ENCODE measurements around the gene KIF4B.
"Not testable (repeated sequence)": the region's sequence is repeated elsewhere in the genome, so short reads cannot be mapped to it uniquely, and the experiment has no call there.

KIF4B gene

GRCh38 chr5:155024015-155024414, 10.5 kb downstream of the KIF4B start:
- TF ChIP-seq ZNF274 (IDR thresholded peaks at IDR 0.05; ENCODE audit: low read depth, low read length) (no peak), SUZ12 (IDR thresholded peaks at IDR 0.05; ENCODE audit: extremely low read depth, insufficient read depth, insufficient read length) (no peak), YY1 (IDR thresholded peaks at IDR 0.05; ENCODE audit: insufficient read depth, insufficient read length) (no peak)
- Histone ChIP-seq H3K9me3 (ENCODE audit: insufficient read depth, low read length) (peaks cover 2% of the 10 kb centered on the region; the same call in 1 of the 2 replicates), H3K4me3 (ENCODE audit: insufficient read length, low read depth) (no peak overlapping the region), H3K9ac (ENCODE audit: insufficient read length, low read depth) (no peak overlapping the region), H3K4me1 (ENCODE audit: insufficient read depth, insufficient read length) (no peaks in the 10 kb centered on the region), H3K36me3 (ENCODE audit: insufficient read depth, insufficient read length, low read length) (no peaks in the 10 kb centered on the region), H3K27me3 (ENCODE audit: insufficient read depth, insufficient read length) (no peaks in the 10 kb centered on the region)
- DNase-seq (ENCODE audit: low read depth, low spot score) = no peak

- no peak for TF ChIP-seq ZNF274 (IDR thresholded peaks at IDR 0.05; ENCODE audit: low read depth, low read length)
- no peak for TF ChIP-seq SUZ12 (IDR thresholded peaks at IDR 0.05; ENCODE audit: extremely low read depth, insufficient read depth, insufficient read length)
- no peaks in the 10 kb centered on the region for H3K4me1 ChIP-seq (ENCODE audit: insufficient read depth, insufficient read length)
- H3K4me3 ChIP-seq (ENCODE audit: insufficient read length, low read depth) = no peak overlapping the region
- DNase-seq (ENCODE audit: low read depth, low spot score) = no peak
- no peaks in the 10 kb centered on the region for H3K9me3 ChIP-seq (ENCODE audit: insufficient read depth, low read length)
- H3K36me3 ChIP-seq (ENCODE audit: insufficient read depth, insufficient read length, low read length) = no peaks in the 10 kb centered on the region
- no peak overlapping the region for H3K9ac ChIP-seq (ENCODE audit: insufficient read length, low read depth)
- H3K27me3 ChIP-seq (ENCODE audit: insufficient read depth, insufficient read length) = no peaks in the 10 kb centered on the region
These were observed 12.3 kb downstream of the KIF4B start for GRCh38 chr5:155025895-155026294.

- Histone ChIP-seq H3K4me3 (ENCODE audit: insufficient read length, low read depth) (no peak overlapping the region), H3K9me3 (ENCODE audit: insufficient read depth, low read length) (no peaks in the 10 kb centered on the region), H3K4me1 (ENCODE audit: insufficient read depth, insufficient read length) (no peaks in the 10 kb centered on the region), H3K27me3 (ENCODE audit: insufficient read depth, insufficient read length) (no peaks in the 10 kb centered on the region), H3K9ac (ENCODE audit: insufficient read length, low read depth) (no peak overlapping the region), H3K36me3 (ENCODE audit: insufficient read depth, insufficient read length, low read length) (no peaks in the 10 kb centered on the region)
- no peak for TF ChIP-seq YY1 (IDR thresholded peaks at IDR 0.05; ENCODE audit: insufficient read depth, insufficient read length)
- TF ChIP-seq ZNF274 (IDR thresholded peaks at IDR 0.05; ENCODE audit: low read depth, low read length) = no peak
- TF ChIP-seq SUZ12 (IDR thresholded peaks at IDR 0.05; ENCODE audit: extremely low read depth, insufficient read depth, insufficient read length) = no peak
- no peak for DNase-seq (ENCODE audit: low read depth, low spot score)
These were observed 14.6 kb downstream of the KIF4B start for GRCh38 chr5:155027993-155028629.

- no peak for TF ChIP-seq YY1 (IDR thresholded peaks at IDR 0.05; ENCODE audit: insufficient read depth, insufficient read length)
- TF ChIP-seq ZNF274 (IDR thresholded peaks at IDR 0.05; ENCODE audit: low read depth, low read length) = no peak
- TF ChIP-seq SUZ12 (IDR thresholded peaks at IDR 0.05; ENCODE audit: extremely low read depth, insufficient read depth, insufficient read length) = no peak
- no peak overlapping the region for H3K4me3 ChIP-seq (ENCODE audit: insufficient read length, low read depth)
- H3K36me3 ChIP-seq (ENCODE audit: insufficient read depth, insufficient read length, low read length) = no peaks in the 10 kb centered on the region
- no peaks in the 10 kb centered on the region for H3K27me3 ChIP-seq (ENCODE audit: insufficient read depth, insufficient read length)
- no peaks in the 10 kb centered on the region for H3K9me3 ChIP-seq (ENCODE audit: insufficient read depth, low read length)
- no peaks in the 10 kb centered on the region for H3K4me1 ChIP-seq (ENCODE audit: insufficient read depth, insufficient read length)
- DNase-seq (ENCODE audit: low read depth, low spot score) = no peak
- H3K9ac ChIP-seq (ENCODE audit: insufficient read length, low read depth) = no peak overlapping the region
These were observed 15.7 kb downstream of the KIF4B start for GRCh38 chr5:155029240-155029639.

- not testable (repeated sequence) for H3K9me3 ChIP-seq (ENCODE audit: insufficient read depth, low read length); H3K4me1 ChIP-seq (ENCODE audit: insufficient read depth, insufficient read length); H3K27me3 ChIP-seq (ENCODE audit: insufficient read depth, insufficient read length); DNase-seq (ENCODE audit: low read depth, low spot score); H3K36me3 ChIP-seq (ENCODE audit: insufficient read depth, insufficient read length, low read length); H3K4me3 ChIP-seq (ENCODE audit: insufficient read length, low read depth); H3K9ac ChIP-seq (ENCODE audit: insufficient read length, low read depth)
These were observed 20.7 kb downstream of the KIF4B start for GRCh38 chr5:155034145-155034744.

GRCh38 chr5:155035087-155035486, 21.5 kb downstream of the KIF4B start:
- H3K36me3 ChIP-seq (ENCODE audit: insufficient read depth, insufficient read length, low read length); H3K9me3 ChIP-seq (ENCODE audit: insufficient read depth, low read length); H3K4me1 ChIP-seq (ENCODE audit: insufficient read depth, insufficient read length); DNase-seq (ENCODE audit: low read depth, low spot score); H3K9ac ChIP-seq (ENCODE audit: insufficient read length, low read depth); H3K27me3 ChIP-seq (ENCODE audit: insufficient read depth, insufficient read length); H3K4me3 ChIP-seq (ENCODE audit: insufficient read length, low read depth): not testable (repeated sequence)

- Histone ChIP-seq H3K27me3 (ENCODE audit: insufficient read depth, insufficient read length) (no peaks in the 10 kb centered on the region), H3K9me3 (ENCODE audit: insufficient read depth, low read length) (peaks cover 12% of the 10 kb centered on the region; the same call in 1 of the 2 replicates), H3K36me3 (ENCODE audit: insufficient read depth, insufficient read length, low read length) (no peaks in the 10 kb centered on the region), H3K9ac (ENCODE audit: insufficient read length, low read depth) (no peak overlapping the region), H3K4me1 (ENCODE audit: insufficient read depth, insufficient read length) (no peaks in the 10 kb centered on the region), H3K4me3 (ENCODE audit: insufficient read length, low read depth) (no peak overlapping the region)
- TF ChIP-seq YY1 (IDR thresholded peaks at IDR 0.05; ENCODE audit: insufficient read depth, insufficient read length) (no peak), SUZ12 (IDR thresholded peaks at IDR 0.05; ENCODE audit: extremely low read depth, insufficient read depth, insufficient read length) (no peak), ZNF274 (IDR thresholded peaks at IDR 0.05; ENCODE audit: low read depth, low read length) (no peak)
- no peak for DNase-seq (ENCODE audit: low read depth, low spot score)
These were observed 27.6 kb downstream of the KIF4B start for GRCh38 chr5:155040984-155041653.

Measured in NT2/D1 (cell line).